Measurements from ENCODE around the gene MSL1.

Gene MSL1

DNA sequence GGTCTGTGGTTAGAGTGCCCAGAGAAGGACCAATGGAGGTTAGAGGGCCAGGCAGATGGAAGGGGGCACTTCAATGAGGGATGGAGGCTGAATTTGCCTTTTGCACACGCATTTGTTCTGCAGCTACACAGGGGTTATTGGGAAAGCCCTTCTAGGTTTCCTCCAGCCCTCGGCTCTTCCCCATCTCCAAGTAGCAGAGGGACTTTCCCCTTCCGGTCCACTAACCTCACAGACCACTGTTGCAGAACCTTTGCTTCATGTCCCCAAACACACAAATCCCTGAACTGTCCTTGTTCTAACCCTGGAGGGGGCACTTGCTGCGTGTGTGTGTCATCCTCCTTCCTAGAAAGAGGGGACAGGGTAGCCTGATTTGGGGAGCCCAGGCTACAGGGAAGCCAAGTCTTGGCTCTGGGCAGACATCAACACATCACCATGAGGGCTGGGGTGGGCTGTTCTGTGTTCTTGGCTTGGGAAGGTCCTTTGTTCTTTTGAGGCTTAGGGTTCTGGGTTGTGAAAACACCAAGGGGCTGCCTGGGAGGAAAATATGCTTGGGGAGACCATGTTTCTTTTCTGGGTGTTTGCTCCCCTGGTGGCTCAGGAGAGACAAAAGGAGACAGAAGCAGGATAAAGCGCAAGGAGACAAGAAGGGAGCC, 14.1 kb upstream of the MSL1 start:
- no peak overlapping the region for H3K4me3 ChIP-seq (ENCODE audit: low read depth, low read length)
- H3K27ac ChIP-seq, result no peak overlapping the region
- no peaks in the 10 kb centered on the region for H3K27me3 ChIP-seq (ENCODE audit: insufficient read depth, low read depth, severe bottlenecking)
- DNase-seq, result no peak
- TF ChIP-seq CTCF (IDR thresholded peaks at IDR 0.05; ENCODE audit: low read depth, low read length), result 0 out of 2 replicates have a peak, but pooled peaks have one; percentile 1
- H3K36me3 ChIP-seq, result no peaks in the 10 kb centered on the region
- no peaks in the 10 kb centered on the region for H3K9me3 ChIP-seq (ENCODE audit: severe bottlenecking)

DNA sequence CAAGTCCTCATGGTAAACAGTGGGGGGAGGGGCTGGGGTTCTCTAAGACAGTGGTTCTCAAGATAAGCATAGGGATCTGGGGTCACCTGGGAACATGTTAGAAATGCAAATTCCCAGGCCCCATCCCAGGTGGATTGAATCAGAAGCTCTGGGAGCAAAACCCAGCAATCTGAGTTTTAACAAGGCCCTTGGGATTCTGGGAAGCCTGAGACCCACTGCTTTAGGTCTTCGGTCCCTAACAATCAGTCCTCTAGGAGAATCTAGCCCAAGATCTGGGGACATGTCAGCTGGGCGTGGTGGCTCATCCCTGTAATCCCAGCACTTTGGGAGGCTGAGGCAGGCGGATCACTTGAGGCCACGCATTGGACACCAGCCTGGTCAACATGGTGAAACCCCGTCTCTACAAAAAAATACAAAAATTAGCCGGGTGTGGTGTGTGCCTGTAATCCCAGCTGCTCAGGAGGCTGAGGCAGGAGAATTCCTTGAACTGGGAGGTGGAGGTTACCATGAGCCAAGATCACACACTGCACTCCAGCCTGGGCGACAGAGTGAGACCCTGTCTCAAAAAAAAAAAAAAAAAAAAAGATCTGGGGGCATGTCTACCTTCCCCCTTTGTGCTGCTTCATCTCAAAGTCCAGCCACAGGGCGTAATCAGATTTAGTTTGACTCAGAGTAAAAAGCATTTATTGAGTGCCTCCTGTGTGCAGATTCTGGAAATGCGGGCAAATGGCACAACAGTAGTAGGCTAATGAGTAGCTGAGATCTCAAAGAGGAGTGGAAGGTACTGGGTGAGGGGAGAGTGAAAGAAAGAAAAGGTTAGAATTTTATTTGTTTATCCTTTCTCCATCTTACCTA, 12.6 kb upstream of the MSL1 start:
- no peak overlapping the region for H3K27ac ChIP-seq
- no peak for DNase-seq
- H3K36me3 ChIP-seq, result no peaks in the 10 kb centered on the region
- 0 out of 2 replicates have a peak, but pooled peaks have one; percentile 21 for TF ChIP-seq CTCF (IDR thresholded peaks at IDR 0.05; ENCODE audit: low read depth, low read length)
- H3K4me3 ChIP-seq (ENCODE audit: low read depth, low read length), result no peak overlapping the region
- H3K27me3 ChIP-seq (ENCODE audit: insufficient read depth, low read depth, severe bottlenecking), result no peaks in the 10 kb centered on the region
- H3K9me3 ChIP-seq (ENCODE audit: severe bottlenecking), result no peaks in the 10 kb centered on the region

DNA sequence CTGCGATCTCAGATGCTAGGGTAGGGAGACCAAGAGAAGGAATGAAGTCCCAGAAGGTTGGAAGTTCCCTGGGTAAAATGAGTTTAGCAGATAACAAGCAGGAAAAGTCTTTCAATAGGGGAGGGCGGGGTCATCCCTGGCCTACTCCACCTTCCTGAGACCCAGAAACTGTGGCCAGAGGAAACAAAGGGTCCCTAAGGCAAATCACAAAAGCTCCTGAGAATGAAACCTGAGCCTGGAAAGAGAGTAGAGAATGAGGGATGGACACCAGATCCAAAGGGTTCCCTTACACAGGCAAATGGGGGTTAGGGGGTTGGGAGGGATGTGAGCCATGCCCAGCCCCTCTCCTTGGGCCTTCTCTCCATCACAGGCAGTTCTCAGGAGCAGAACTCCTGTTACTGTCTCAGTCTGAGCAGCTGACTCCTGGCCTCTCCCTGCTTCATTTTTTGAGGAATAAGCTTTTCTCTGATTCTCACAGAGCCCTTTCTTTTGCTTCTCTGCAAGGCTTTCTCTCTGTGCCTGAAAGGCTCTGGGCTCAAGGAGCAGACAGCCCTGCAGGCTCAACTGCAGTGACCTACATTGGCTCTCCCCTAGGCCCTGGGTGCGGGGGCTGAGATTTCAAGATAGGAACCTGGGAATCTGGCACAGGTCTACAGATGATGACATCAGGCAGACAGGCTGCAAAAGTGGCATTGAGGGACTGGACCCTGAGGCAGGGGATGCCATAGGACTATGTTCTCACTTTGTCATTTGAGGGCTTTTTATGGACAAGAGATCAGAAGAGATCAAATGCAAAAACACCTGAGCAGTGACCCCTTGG, 11.5 kb upstream of the MSL1 start:
- no peaks in the 10 kb centered on the region for H3K9me3 ChIP-seq (ENCODE audit: severe bottlenecking)
- peak overlapping the region; percentile 65 for H3K27ac ChIP-seq
- no peaks in the 10 kb centered on the region for H3K36me3 ChIP-seq
- no peak overlapping the region for H3K4me3 ChIP-seq (ENCODE audit: low read depth, low read length)
- no peak for TF ChIP-seq CTCF (IDR thresholded peaks at IDR 0.05; ENCODE audit: low read depth, low read length)
- no peak for DNase-seq
- H3K27me3 ChIP-seq (ENCODE audit: insufficient read depth, low read depth, severe bottlenecking), result no peaks in the 10 kb centered on the region

GRCh38 chr17:40111221-40112128, 10.3 kb upstream of the MSL1 start:
- H3K27me3 ChIP-seq (ENCODE audit: insufficient read depth, low read depth, severe bottlenecking), result no peaks in the 10 kb centered on the region
- peak; percentile 98 for DNase-seq
- peak overlapping the region; percentile 27 for H3K4me3 ChIP-seq (ENCODE audit: low read depth, low read length)
- TF ChIP-seq CTCF (IDR thresholded peaks at IDR 0.05; ENCODE audit: low read depth, low read length), result peak; percentile 96
- no peaks in the 10 kb centered on the region for H3K36me3 ChIP-seq
- H3K27ac ChIP-seq, result peak overlapping the region; percentile 65
- H3K9me3 ChIP-seq (ENCODE audit: severe bottlenecking), result no peaks in the 10 kb centered on the region

DNA sequence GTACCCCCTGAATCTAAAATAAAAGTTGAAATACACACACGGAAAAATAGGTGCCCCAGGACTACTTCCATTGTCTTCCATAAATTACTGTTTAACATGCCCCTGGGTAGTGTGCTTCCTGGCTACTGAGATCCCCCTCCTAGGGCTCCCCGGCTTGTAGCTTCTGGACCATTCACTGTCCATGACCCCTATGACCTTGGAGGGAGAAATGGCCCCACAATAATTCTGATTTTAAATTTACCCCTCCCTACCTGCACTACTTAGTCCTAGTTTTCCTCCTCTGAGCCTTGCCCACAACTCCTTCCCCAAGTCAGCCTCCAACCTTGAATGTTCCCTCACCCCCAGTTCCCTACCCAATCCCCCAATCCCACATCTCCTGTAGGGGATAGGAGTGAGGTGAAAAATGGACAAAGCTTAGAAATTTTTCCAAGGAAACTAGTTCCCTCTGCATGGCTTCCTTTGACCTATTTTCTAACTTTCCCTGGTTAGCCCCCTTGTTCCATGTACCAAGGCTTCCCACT, 9.5 kb upstream of the MSL1 start:
- Histone ChIP-seq H3K9me3 (ENCODE audit: severe bottlenecking) (no peaks in the 10 kb centered on the region), H3K4me3 (ENCODE audit: low read depth, low read length) (no peak overlapping the region), H3K36me3 (no peaks in the 10 kb centered on the region), H3K27me3 (ENCODE audit: insufficient read depth, low read depth, severe bottlenecking) (no peaks in the 10 kb centered on the region), H3K27ac (no peak overlapping the region)
- DNase-seq, result no peak
- no peak for TF ChIP-seq CTCF (IDR thresholded peaks at IDR 0.05; ENCODE audit: low read depth, low read length)
